ENCODE data around the gene XCL2. TPM values are rescaled to one million over a fixed set of nuclear protein-coding genes. Genes with fewer than 3 reads are reported as not detected.
A peak's percentile ranks its signal among the peaks of the same experiment; 100 is the strongest.

The XCL2 gene
- total RNA-seq, 1 donor from 2014 or later = 211 TPM

DNA sequence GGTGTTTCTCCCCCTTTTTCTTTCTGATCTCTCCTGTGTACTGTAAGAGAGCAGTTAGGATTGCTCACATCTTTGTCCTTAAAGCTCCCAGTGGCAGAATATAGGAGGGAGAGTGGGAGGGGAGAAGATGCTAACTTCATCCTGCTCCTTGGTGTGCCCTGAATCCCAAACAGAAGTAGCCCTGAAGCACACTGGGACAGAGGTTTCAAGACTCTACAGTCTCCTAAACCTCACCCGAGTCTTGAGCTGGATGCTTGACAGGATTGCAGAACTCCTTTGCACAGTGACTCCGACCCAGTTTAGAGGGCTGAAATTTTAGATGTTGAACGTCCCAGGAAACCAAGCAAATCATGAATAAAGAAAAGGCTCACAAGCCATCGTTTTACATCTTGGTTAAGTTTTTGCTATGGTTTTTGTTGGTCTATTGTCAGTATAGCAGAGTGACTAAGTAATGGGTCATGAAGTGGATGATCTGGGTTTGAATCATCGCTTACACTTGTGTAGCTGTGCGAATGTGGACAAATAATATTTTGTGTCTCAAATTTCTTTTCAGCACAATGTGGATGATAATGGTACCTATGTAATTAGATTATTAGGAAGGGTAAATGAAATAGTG, 37.5 kb downstream of the XCL2 start:
- H3K27me3 Mint-ChIP-seq (ENCODE audit: low read depth) = no peaks in the 10 kb centered on the region
- no peak overlapping the region for H3K4me3 Mint-ChIP-seq (ENCODE audit: low read depth)
- H3K27ac Mint-ChIP-seq = peak overlapping the region; percentile 48
- intact Hi-C loops (cut with micrococcal nuclease) = no loop called here
- H3K4me1 Mint-ChIP-seq (ENCODE audit: low read depth) = peaks cover 76% of the 10 kb centered on the region
- peaks cover 3% of the 10 kb centered on the region for H3K9me3 Mint-ChIP-seq
- peaks cover 5% of the 10 kb centered on the region for H3K36me3 Mint-ChIP-seq (ENCODE audit: low read depth)
- no peak for DNase-seq (ENCODE audit: low spot score)

DNA sequence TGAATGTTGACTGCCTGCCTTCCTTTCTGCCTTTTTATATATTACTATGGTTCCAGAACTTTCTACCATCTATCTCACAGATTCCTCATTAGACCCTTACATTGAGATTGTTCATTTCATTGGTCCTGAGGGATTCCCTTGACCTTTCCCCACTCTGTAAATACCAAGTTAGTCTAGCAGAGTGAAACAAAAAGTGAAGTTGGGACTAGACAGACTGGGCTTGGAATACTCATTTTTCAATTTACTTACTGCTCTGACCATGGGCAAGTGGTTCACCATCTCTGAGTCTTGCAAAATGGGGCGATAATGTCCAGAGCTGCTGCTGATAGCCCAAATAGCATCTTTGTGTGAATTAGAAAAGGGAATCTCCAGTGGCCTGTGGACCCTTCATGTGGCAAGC, 38.8 kb downstream of the XCL2 start:
- Mint-ChIP-seq H3K27me3 (ENCODE audit: low read depth) (no peaks in the 10 kb centered on the region), H3K4me3 (ENCODE audit: low read depth) (no peak overlapping the region), H3K27ac (peak overlapping the region; percentile 8), H3K36me3 (ENCODE audit: low read depth) (peaks cover 5% of the 10 kb centered on the region), H3K9me3 (peaks cover 3% of the 10 kb centered on the region), H3K4me1 (ENCODE audit: low read depth) (peaks cover 73% of the 10 kb centered on the region)
- intact Hi-C loops (cut with micrococcal nuclease) = loop anchor here (2.0 kb wide), 1 partner anchor 18 kb away; no protein-coding TSS in a partner anchor
- DNase-seq (ENCODE audit: low spot score) = no peak

- H3K36me3 Mint-ChIP-seq (ENCODE audit: low read depth) = peaks cover 5% of the 10 kb centered on the region
- DNase-seq (ENCODE audit: low spot score) = no peak
- H3K27ac Mint-ChIP-seq = no peak overlapping the region
- H3K4me3 Mint-ChIP-seq (ENCODE audit: low read depth) = no peak overlapping the region
- H3K4me1 Mint-ChIP-seq (ENCODE audit: low read depth) = peaks cover 71% of the 10 kb centered on the region
- peaks cover 3% of the 10 kb centered on the region for H3K9me3 Mint-ChIP-seq
- no peaks in the 10 kb centered on the region for H3K27me3 Mint-ChIP-seq (ENCODE audit: low read depth)
- intact Hi-C loops (cut with micrococcal nuclease) = loop anchor here (2.0 kb wide), 1 partner anchor 17 kb away; no protein-coding TSS in a partner anchor
Observed at GRCh38 chr1:168504064-168504837, 39.5 kb downstream of the XCL2 start.

DNA sequence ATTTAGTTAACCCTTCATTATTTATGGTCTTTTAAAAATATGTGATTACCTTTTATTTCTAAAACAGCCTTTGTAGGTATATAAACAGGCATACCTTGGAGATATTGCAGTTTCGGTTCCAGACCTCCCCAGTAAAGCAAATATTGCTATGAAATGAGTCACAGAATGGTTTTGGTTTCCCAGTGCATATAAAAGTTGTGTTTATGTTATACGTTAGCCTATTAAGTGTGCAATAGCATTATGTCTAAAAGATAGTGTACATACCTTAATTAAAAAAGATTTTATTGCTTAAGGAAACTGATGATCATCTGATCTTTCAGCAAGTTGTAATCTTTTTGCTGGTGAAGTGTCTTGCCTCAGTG, 44.1 kb downstream of the XCL2 start:
- no peak for DNase-seq (ENCODE audit: low spot score)
- no peak overlapping the region for H3K4me3 Mint-ChIP-seq (ENCODE audit: low read depth)
- no peaks in the 10 kb centered on the region for H3K27me3 Mint-ChIP-seq (ENCODE audit: low read depth)
- H3K4me1 Mint-ChIP-seq (ENCODE audit: low read depth) = peaks cover 46% of the 10 kb centered on the region
- H3K9me3 Mint-ChIP-seq = peaks cover 5% of the 10 kb centered on the region
- no peak overlapping the region for H3K27ac Mint-ChIP-seq
- H3K36me3 Mint-ChIP-seq (ENCODE audit: low read depth) = peaks cover 2% of the 10 kb centered on the region
- intact Hi-C loops (cut with micrococcal nuclease) = no loop called here

- Mint-ChIP-seq H3K36me3 (ENCODE audit: low read depth) (peaks cover 2% of the 10 kb centered on the region), H3K27me3 (ENCODE audit: low read depth) (no peaks in the 10 kb centered on the region), H3K4me3 (ENCODE audit: low read depth) (no peak overlapping the region), H3K4me1 (ENCODE audit: low read depth) (peaks cover 40% of the 10 kb centered on the region), H3K9me3 (peaks cover 5% of the 10 kb centered on the region), H3K27ac (no peak overlapping the region)
- no peak for DNase-seq (ENCODE audit: low spot score)
- intact Hi-C loops (cut with micrococcal nuclease) = no loop called here
Observed at GRCh38 chr1:168498956-168499687, 44.7 kb downstream of the XCL2 start.

- Mint-ChIP-seq H3K27me3 (ENCODE audit: low read depth) (no peaks in the 10 kb centered on the region), H3K27ac (no peak overlapping the region), H3K4me1 (ENCODE audit: low read depth) (peaks cover 33% of the 10 kb centered on the region), H3K4me3 (ENCODE audit: low read depth) (no peak overlapping the region), H3K9me3 (peaks cover 5% of the 10 kb centered on the region), H3K36me3 (ENCODE audit: low read depth) (peaks cover 2% of the 10 kb centered on the region)
- DNase-seq (ENCODE audit: low spot score) = no peak
- intact Hi-C loops (cut with micrococcal nuclease) = no loop called here
Observed at GRCh38 chr1:168498159-168498631, 45.6 kb downstream of the XCL2 start.

- Mint-ChIP-seq H3K4me1 (ENCODE audit: low read depth) (peaks cover 33% of the 10 kb centered on the region), H3K4me3 (ENCODE audit: low read depth) (no peak overlapping the region), H3K36me3 (ENCODE audit: low read depth) (peaks cover 2% of the 10 kb centered on the region), H3K9me3 (peaks cover 5% of the 10 kb centered on the region), H3K27me3 (ENCODE audit: low read depth) (no peaks in the 10 kb centered on the region), H3K27ac (no peak overlapping the region)
- no peak for DNase-seq (ENCODE audit: low spot score)
- intact Hi-C loops (cut with micrococcal nuclease) = no loop called here
Observed at GRCh38 chr1:168497376-168497950, 46.3 kb downstream of the XCL2 start.

DNA sequence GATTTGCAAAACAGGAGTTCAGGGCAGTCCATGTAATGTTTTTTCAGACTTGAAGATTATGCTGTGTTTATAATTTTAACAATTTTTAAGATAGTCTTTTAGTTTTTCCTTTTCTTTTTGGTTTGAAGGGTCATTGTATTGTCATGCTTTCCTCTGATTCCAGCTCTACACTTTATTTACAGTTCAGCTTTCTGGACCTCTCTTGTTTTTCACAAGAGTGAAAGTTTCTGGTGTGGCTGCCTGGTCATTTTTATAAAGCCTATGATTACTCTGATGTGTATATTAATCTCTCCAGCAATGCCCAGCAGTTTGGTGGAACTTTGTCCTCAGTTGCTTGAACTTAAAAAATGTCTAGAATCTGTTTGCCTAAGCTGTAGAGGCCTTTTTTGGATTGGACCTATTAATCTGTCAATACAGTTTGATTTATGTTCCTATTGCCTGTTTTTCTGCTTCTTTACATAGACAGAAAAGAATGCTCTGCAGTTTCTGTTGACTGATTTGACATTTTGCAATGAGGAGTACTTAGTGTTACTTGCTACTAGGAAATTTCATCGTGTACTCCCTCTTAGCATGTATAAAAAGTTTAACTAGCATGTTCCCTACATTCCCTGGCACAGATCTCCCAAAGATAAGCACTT, 52.2 kb downstream of the XCL2 start:
- H3K27ac Mint-ChIP-seq = no peak overlapping the region
- H3K4me3 Mint-ChIP-seq (ENCODE audit: low read depth) = no peak overlapping the region
- no peak for DNase-seq (ENCODE audit: low spot score)
- H3K36me3 Mint-ChIP-seq (ENCODE audit: low read depth) = no peaks in the 10 kb centered on the region
- H3K9me3 Mint-ChIP-seq = no peaks in the 10 kb centered on the region
- intact Hi-C loops (cut with micrococcal nuclease) = no loop called here
- no peaks in the 10 kb centered on the region for H3K27me3 Mint-ChIP-seq (ENCODE audit: low read depth)
- no peaks in the 10 kb centered on the region for H3K4me1 Mint-ChIP-seq (ENCODE audit: low read depth)

Other genes with a start within 250 kb of the XCL2 start
- gene XCL1, start 32.6 kb upstream of the XCL2 start, total RNA-seq = 75.2 and 76.2 TPM in 2 replicates
- not detected in 2 replicates for gene DPT, start 185.2 kb upstream of the XCL2 start, total RNA-seq

Data from activated T-helper 2 cell treated with anti-CD3 and anti-CD28 coated beads, Interferon-gamma antibody, Interleukin-2, Interleukin-4, amounts not matched to agents 10 μg/mL and 5 μg/mL and 100 μg/mL, durations not matched to agents 14 hours and 24 hours and 36 hours (primary cell).